BE2C (cell line): ENCODE results near the gene TMEM240.
A peak's percentile ranks its signal among the peaks of the same experiment; 100 is the strongest.
"Not testable (repeated sequence)": the region's sequence is repeated elsewhere in the genome, so short reads cannot be mapped to it uniquely, and the experiment has no call there.

Experiments
- DNase-seq: peaks from one replicate; pipeline ENCODE4 v3.0.0-alpha.2; 2020
- H3K27me3 ChIP-seq: fragments of 250-450 bp; sonication (Bioruptor Pico); 2 replicates; pipeline ENCODE4 v1.5.1; 2020; ENCODE audit warnings: mild to moderate bottlenecking
- H3K36me3 ChIP-seq: fragments of 250-450 bp; sonication (Bioruptor Pico); 2 replicates; pipeline ENCODE4 v1.5.1; 2020; ENCODE audit warnings: mild to moderate bottlenecking
- H3K4me1 ChIP-seq: fragments of 250-450 bp; sonication (Bioruptor Pico); 2 replicates; pipeline ENCODE4 v1.5.1; 2020
- H3K4me3 ChIP-seq: 2 replicates; pipeline ENCODE4 v1.5.1; 2011; ENCODE audit warnings: low read depth, low read length
- H3K9me3 ChIP-seq: fragments of 250-450 bp; sonication (Bioruptor Pico); 2 replicates; pipeline ENCODE4 v1.5.1; 2020
- CTCF ChIP-seq: IDR thresholded peaks from 2 replicates; pipeline ENCODE4 v1.5.1; 2012; ENCODE audit warnings: mild to moderate bottlenecking, low read depth, low read length

Gene TMEM240

GRCh38 chr1:1507305-1507704 is 33.1 kb downstream of the TMEM240 start:
- H3K36me3 ChIP-seq: no peaks in the 10 kb centered on the region
- TF ChIP-seq CTCF: no peak
- no peak for DNase-seq
- H3K4me1 ChIP-seq: no peaks in the 10 kb centered on the region
- no peaks in the 10 kb centered on the region for H3K27me3 ChIP-seq
- H3K9me3 ChIP-seq: no peaks in the 10 kb centered on the region
- H3K4me3 ChIP-seq: no peak overlapping the region

DNA sequence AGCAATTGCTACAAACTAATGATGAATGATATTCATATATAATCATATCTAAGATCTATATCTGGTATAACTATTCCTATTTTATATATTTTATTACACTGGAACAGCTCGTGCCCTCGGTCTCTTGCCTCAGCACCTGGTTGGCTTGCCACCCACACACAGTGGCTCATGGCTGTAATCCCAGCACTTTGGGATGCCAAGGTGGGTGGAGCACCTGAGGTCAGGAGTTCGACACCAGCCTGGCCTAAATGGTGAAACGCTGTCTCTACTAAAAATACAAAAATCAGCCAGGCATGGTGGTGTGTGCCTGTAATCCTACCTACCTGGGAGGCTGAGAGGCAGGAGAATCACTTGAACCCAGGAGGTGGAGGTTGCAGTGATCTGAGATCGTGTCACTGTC is 34.6 kb downstream of the TMEM240 start:
- H3K4me1 ChIP-seq, H3K4me3 ChIP-seq, H3K36me3 ChIP-seq, H3K9me3 ChIP-seq, H3K27me3 ChIP-seq, DNase-seq: not testable (repeated sequence)

GRCh38 chr1:1505366-1505798 is 35.0 kb downstream of the TMEM240 start:
- peak; percentile 40; the same call in 1 of the 2 replicates for TF ChIP-seq CTCF
- peak overlapping the region; percentile 35 for H3K4me3 ChIP-seq
- H3K27me3 ChIP-seq, H3K36me3 ChIP-seq, H3K4me1 ChIP-seq, H3K9me3 ChIP-seq: not testable (repeated sequence)
- peak; percentile 61 for DNase-seq

DNA sequence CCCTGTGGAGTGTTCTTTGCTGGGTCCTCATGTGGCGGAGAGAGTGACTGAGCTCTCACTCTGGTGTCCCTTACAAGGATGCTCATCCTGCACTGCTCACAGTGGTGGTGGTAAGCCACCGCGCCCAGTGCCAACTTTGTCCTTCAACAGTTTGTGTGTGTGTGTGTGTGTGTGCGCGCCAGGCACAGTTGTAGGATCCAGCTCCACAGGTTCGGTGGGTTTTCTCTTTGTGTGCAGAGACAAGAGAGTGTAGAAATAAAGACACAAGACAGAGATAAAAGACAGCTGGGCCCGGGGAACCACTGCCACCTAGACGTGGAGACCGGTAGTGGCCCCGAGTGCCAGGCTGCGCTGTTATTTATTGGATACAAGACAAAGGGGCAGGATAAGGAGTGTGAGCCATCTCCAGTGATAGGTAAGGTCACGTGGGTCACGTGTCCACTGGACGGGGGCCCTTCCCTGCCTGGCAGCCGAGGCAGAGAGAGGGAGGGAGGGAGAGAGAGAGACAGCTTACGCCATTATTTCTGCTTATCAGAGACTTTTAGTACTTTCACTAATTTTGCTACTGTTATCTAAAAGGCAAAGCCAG is 35.6 kb downstream of the TMEM240 start:
- not testable (repeated sequence) for H3K4me1 ChIP-seq, H3K36me3 ChIP-seq, H3K9me3 ChIP-seq, H3K27me3 ChIP-seq
- peak; percentile 70 for TF ChIP-seq CTCF
- H3K4me3 ChIP-seq: peak overlapping the region; percentile 35
- peak; percentile 87 for DNase-seq

DNA sequence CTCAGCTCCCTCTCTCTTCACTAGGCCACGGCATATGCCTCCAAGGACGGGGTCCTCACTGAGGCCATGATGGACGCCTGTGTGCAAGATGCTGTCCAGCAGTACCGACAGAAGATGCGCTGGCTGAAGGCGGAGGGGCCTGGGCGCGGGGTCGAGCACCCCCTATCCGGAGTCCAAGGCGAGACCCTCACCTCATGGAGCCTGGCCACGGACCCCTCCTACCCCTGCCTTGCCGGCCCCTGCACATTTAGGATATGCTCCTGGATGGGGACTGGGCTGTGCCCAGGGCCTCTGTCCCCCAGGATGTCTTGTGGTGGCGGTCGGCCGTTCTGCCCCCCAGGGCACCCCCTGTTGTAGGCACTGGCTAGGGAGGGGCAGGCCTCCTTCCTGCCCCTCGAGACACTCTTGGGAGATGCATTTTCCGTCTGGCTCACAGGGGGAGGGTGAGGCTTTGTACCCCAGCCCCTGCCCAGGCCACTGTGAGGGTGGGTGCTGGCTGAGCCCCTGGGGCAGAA is 44.9 kb downstream of the TMEM240 start:
- H3K27me3 ChIP-seq, H3K9me3 ChIP-seq, DNase-seq, H3K4me1 ChIP-seq, H3K4me3 ChIP-seq: not testable (repeated sequence)
- peaks cover 48% of the 10 kb centered on the region for H3K36me3 ChIP-seq

GRCh38 chr1:1494311-1494710 is 46.1 kb downstream of the TMEM240 start:
- H3K36me3 ChIP-seq: peaks cover 56% of the 10 kb centered on the region
- not testable (repeated sequence) for H3K9me3 ChIP-seq, H3K27me3 ChIP-seq

DNA sequence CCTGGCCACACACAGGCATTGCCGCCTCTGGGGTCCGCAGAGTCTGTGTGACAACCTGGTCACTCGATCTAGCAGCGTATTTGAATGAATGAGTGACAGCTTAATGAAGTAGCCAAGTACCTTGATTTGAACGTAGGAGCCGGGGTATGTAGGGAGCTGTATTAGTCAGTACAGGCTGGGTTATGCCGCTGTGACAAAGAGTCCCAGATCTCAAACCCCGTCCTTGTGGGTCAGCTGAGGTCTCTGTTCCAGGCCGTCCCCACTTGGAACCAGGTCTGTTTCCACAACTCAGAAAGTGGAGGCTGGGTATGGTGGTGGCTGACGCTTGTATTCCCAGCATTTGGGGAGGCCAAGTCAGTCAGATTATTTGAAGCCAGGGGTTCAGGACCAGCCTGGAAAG is 48.8 kb downstream of the TMEM240 start:
- Histone ChIP-seq H3K36me3 (peaks cover 79% of the 10 kb centered on the region), H3K4me3 (no peak overlapping the region), H3K27me3 (no peaks in the 10 kb centered on the region), H3K4me1 (no peaks in the 10 kb centered on the region), H3K9me3 (no peaks in the 10 kb centered on the region; the same call in 1 of the 2 replicates)
- DNase-seq: no peak
- no peak for TF ChIP-seq CTCF

More at GRCh38 chr1:1494311-1494710, 46.1 kb downstream of the TMEM240 start:
- DNase-seq, H3K4me3 ChIP-seq, H3K4me1 ChIP-seq: not testable (repeated sequence)
